ENCODE data around the gene IL1RN.

The IL1RN gene, protein sequence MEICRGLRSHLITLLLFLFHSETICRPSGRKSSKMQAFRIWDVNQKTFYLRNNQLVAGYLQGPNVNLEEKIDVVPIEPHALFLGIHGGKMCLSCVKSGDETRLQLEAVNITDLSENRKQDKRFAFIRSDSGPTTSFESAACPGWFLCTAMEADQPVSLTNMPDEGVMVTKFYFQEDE

DNA sequence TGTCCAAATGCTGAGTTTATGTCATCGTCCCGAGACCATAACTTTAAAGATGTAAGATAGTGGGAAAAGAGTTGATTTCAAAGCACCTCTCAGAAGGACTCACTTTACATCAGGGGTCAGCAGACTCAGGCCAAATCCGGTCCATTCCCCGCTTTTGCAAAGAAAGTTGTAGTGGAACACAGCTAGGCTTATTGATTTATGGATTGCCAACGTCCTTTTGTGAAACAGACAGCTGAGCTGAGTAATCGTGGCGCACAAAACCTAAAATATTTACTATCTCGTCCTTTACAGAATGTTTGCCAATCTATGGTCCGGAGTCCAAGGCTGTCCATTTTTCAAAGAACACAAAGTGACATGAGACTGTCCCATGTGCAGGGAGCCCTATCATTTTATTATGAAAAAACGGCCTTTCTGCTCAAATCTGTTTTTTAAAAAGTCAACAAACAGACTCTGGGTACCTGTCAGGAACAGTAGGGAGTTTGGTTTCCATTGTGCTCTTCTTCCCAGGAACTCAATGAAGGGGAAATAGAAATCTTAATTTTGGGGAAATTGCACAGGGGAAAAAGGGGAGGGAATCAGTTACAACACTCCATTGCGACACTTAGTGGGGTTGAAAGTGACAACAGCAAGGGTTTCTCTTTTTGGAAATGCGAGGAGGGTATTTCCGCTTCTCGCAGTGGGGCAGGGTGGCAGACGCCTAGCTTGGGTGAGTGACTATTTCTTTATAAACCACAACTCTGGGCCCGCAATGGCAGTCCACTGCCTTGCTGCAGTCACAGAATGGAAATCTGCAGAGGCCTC, at the start of gene IL1RN:
IL1RN (plus strand) TSS at position 754 of the 801 bp plus-strand sequence; CDS start at position 781, 27 bp downstream.
- DNase-seq (ENCODE audit: low read depth in 1 of 2, low spot score in 1 of 2): no peak
- in situ Hi-C loops (cut with HindIII; ENCODE audit: low pct_unique_long_range_greater_than_20kb, low sequenced_read_pairs): no loop called here
- no peak for TF ChIP-seq JUND (IDR thresholded peaks at IDR 0.05; ENCODE audit: low read depth)

DNA sequence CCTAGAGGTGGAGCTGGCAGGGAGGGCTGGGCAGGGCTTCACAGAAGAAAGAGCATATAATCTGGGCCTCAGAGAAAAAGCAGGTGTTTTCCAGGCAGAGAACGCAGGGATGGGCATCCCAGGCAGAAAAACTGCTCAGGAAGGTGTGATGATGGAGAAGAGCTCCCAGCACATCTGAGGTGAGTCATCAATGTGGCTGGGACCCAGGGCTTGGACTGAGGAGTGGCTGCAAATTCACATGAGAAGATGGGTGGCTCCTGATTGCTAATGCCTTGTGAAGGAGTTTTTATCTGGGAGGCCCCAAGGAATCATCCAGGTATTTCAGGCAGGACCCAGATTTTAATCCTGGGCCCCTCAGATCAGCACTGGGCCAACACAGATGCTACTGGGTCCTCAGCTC, 49.5 kb upstream of the IL1RN start:
- DNase-seq (ENCODE audit: low read depth in 1 of 2, low spot score in 1 of 2): no peak
- no peak for TF ChIP-seq JUND (IDR thresholded peaks at IDR 0.05; ENCODE audit: low read depth)
- in situ Hi-C loops (cut with HindIII; ENCODE audit: low pct_unique_long_range_greater_than_20kb, low sequenced_read_pairs): no loop called here

DNA sequence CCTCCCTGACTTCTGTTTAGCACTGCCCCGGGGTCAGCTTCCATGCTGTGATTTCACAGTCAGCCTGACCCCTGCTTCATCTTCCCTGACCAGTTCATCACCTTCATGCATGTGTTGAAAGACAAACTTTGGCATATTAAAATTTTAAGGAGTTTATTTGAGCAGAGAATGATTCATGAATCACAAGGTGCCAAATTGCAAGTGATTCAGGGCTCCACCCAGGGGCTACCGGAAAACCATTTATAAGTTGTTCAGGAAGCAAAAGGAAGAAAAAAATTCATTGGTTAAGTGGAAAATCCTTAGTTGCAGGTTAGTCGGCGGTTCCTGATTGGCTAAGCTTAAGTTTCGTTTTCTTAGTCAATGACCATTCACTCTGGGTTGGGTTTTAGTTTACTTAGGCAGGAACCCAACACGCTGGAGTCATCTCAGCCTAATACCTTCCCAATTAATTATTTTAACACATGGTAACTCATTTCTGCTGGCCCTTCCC, 49.0 kb upstream of the IL1RN start:
- DNase-seq (ENCODE audit: low read depth in 1 of 2, low spot score in 1 of 2): peak in 1 of 2 experiments; percentile 63
- in situ Hi-C loops (cut with HindIII; ENCODE audit: low pct_unique_long_range_greater_than_20kb, low sequenced_read_pairs): no loop called here
- TF ChIP-seq JUND (IDR thresholded peaks at IDR 0.05; ENCODE audit: low read depth): no peak

DNA sequence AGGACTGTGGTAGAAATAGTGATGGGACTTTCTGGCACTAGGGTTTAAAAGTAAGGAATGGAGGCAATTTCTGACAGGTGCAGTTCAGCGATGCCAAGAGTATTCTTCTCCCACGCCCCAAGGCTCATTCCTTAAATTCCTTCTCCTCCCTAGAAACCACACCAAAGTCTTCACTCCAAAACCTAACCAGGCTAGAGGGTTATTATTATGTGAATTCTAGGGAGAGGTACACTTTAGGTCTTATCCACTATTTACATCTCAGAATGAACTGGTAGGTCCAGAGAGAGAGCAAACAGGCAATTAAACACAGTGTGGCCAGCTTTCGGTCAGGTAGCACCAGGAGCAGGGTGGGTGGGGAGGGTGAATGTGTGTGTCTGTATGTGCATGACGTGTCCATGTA, 48.3 kb upstream of the IL1RN start:
- peak; percentile 39 to 96 for DNase-seq (ENCODE audit: low read depth in 1 of 2, low spot score in 1 of 2)
- TF ChIP-seq JUND (IDR thresholded peaks at IDR 0.05; ENCODE audit: low read depth): peak; percentile 55; the same call in 1 of the 2 replicates
- in situ Hi-C loops (cut with HindIII; ENCODE audit: low pct_unique_long_range_greater_than_20kb, low sequenced_read_pairs): no loop called here

DNA sequence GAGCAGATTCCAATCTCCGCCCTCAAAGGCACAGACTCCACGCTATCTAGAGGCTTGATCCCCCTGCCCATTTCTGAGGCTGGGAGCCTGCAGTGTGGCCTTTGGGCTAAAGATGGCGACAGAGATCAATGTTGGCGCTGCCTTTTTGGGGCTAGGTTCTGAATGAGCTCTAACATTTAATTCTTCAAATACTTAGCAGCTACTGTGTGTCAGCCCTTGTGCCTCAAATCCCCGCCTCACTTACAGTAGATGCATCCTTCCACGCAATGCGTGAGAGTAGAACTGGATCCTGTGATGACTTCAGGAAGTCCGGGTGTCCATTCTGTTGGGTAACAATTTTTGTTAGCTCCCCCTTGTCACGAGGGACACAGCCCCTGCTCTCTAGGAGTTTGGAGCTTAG, 47.3 kb upstream of the IL1RN start:
- TF ChIP-seq JUND (IDR thresholded peaks at IDR 0.05; ENCODE audit: low read depth): no peak
- DNase-seq (ENCODE audit: low read depth in 1 of 2, low spot score in 1 of 2): peak in 1 of 2 experiments; percentile 55
- in situ Hi-C loops (cut with HindIII; ENCODE audit: low pct_unique_long_range_greater_than_20kb, low sequenced_read_pairs): no loop called here

DNA sequence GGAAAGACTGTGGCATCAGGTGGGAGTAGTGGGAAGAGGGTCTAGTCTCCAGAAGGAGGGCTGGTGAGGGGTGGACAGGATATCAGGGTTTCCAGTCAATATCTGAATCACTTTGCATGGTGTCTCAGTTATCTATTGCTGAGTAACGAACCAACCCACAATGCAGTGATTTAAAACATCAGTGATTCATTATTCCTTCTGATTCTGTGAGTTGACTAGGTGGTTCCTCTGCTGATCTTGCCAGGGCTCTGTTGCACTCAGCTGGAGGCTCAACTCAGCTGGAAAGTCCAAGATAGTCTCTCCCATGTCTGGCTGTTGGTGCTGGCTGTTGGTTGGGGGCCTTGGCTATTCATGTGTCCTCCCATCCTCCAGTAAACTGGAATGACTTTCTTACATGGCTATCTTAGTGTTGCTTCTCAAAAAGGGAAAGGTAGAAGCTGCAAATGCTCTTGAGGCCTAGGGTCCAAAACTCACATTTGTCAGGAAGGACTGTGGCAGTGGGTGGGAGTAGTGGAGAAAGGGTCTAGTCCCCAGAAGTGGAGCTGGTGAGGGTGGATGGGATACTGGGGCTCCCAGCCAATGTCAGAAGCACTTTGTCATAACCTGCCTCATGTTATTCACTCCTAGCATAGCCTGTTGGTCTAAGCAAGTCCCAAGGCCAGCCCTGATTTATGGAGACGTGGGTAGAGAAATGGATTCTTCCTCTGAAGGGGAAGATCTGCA, 45.7 kb upstream of the IL1RN start:
- in situ Hi-C loops (cut with HindIII; ENCODE audit: low pct_unique_long_range_greater_than_20kb, low sequenced_read_pairs): no loop called here
- no peak for TF ChIP-seq JUND (IDR thresholded peaks at IDR 0.05; ENCODE audit: low read depth)
- no peak for DNase-seq (ENCODE audit: low read depth in 1 of 2, low spot score in 1 of 2)

DNA sequence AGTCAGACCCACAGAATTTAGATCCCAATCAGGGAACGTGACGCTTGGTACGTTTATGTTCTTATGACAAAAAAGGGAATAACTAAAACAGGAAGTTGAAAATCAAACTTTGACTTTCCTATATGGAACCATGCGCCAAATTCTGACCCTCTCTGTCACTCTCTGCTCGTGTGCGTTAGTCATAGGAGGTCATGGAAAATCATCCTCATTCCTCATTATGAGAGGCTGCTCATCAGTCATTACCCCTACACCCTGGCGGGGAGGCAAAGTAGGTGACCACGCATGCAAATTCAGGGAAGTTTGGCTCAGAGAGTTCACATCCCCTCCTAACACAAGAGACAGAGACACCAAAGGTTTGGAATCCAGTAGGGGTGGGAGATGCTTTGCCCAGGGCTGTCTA, 44.1 kb upstream of the IL1RN start:
- in situ Hi-C loops (cut with HindIII; ENCODE audit: low pct_unique_long_range_greater_than_20kb, low sequenced_read_pairs): no loop called here
- TF ChIP-seq JUND (IDR thresholded peaks at IDR 0.05; ENCODE audit: low read depth): no peak
- DNase-seq (ENCODE audit: low read depth in 1 of 2, low spot score in 1 of 2): no peak

DNA sequence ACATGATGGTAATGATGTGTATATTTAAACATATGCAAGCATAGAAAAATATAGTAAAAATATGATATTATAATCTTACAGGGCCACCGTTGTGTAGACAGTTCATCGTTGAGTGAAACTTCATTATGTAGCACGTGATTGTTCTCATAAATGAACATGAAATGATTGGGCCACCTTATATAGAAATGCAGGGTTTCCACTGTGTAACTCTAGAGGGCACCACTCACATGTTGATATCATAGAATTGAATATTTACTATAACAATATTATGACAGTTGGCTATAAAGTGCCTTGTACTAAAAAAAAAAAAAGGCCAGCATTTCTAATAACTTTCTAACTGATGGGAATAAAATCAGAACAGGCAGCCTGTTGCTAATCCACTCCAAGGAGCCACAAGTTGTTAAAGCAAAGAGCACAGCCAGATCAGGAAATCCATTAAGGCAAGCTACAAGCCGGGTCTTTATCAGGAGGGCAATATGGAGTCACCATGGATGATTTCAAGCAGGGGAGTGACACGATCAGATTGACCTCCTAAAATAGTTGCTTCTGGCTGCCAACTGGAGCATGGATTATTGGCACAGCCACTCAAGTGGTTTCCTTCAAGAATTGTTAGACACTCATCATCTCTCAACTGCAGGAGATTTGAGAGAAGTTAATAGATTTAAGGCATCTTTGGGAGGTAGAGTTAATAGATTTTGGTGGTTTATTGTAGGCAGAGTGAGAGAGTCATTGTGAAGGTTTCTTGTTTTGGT, 43.0 kb upstream of the IL1RN start:
- in situ Hi-C loops (cut with HindIII; ENCODE audit: low pct_unique_long_range_greater_than_20kb, low sequenced_read_pairs): no loop called here
- peak in 1 of 2 experiments; percentile 27 for DNase-seq (ENCODE audit: low read depth in 1 of 2, low spot score in 1 of 2)
- TF ChIP-seq JUND (IDR thresholded peaks at IDR 0.05; ENCODE audit: low read depth): no peak

DNA sequence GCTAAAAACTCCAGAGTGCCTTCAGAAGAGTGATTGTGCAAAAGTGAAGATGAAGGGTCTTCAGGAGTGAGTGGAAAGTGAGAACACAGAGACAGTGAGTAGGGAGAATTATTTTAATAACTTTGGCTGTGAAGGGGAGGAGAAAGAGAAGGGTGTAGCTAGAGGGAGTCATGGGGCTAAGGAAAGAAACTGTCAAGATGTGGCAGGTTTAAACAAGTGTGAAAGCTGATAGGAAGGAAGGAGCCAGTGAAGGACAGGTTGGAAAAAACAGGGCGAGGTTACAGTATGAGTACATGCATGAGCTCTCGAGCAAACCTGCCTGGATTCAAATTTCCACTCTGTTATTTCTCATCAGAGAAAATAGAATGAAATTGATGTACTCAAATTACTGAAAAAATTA, 41.9 kb upstream of the IL1RN start:
- TF ChIP-seq JUND (IDR thresholded peaks at IDR 0.05; ENCODE audit: low read depth): no peak
- no peak for DNase-seq (ENCODE audit: low read depth in 1 of 2, low spot score in 1 of 2)
- in situ Hi-C loops (cut with HindIII; ENCODE audit: low pct_unique_long_range_greater_than_20kb, low sequenced_read_pairs): no loop called here

DNA sequence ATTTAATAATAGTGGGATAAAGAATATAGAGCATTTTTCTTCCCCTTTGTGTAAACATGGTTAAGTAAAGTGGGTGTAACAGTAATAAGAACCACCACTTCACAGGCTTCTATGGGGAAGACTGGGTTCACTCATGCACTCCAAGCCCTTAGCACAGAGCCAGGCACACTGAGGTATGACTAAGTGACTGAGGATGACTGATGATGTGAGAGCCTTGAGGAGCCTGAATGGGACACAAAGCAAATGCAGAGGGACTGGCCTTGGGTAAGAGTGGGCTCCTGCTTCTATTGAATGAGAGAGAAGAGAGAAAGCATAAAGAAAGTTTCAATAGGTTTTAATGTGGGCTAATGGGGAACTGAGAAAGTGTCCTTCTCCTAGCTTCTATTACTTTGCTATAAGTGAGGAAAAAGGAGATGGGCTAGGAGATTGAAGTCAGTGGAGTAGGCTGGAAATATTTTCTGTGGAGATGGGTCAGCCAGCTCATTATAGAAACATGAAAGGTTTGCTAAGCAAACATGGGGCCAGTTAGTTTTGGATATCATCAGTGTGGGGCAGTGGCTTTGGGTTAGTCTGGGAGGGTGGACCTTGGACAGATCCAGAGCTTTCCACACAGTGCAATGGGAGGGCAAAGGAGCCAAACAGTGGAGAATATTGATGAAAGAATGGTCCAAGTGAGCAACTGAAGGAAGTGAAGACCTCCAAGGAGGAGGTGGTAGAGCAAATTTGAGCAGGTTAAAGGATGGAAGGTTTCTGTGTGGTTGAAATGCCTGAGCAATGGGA, 39.0 kb upstream of the IL1RN start:
- no peak for TF ChIP-seq JUND (IDR thresholded peaks at IDR 0.05; ENCODE audit: low read depth)
- in situ Hi-C loops (cut with HindIII; ENCODE audit: low pct_unique_long_range_greater_than_20kb, low sequenced_read_pairs): no loop called here
- no peak for DNase-seq (ENCODE audit: low read depth in 1 of 2, low spot score in 1 of 2)

DNA sequence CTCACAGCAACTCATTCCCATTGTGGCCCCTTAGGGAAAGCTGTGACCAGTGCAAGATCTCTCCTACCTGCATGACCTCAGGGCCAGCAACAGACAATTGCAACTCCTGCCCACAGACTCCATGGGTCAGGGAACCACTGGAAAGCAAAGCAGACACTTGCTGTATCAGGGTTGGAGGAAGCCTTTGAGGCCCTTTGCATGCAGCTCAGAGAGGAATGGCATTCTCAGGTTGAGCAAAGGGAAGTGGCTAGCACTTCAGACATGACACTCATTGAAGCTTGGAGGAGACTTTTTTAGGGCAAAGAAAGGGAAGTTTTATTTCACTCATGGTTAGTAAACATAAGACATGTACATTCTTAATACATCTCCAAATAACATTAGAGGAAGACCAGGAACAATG, 37.5 kb upstream of the IL1RN start:
- no peak for TF ChIP-seq JUND (IDR thresholded peaks at IDR 0.05; ENCODE audit: low read depth)
- no peak for DNase-seq (ENCODE audit: low read depth in 1 of 2, low spot score in 1 of 2)
- in situ Hi-C loops (cut with HindIII; ENCODE audit: low pct_unique_long_range_greater_than_20kb, low sequenced_read_pairs): no loop called here

Data from T47D (cell line).